ENCODE results near the gene PIEZO2.

Gene PIEZO2

DNA sequence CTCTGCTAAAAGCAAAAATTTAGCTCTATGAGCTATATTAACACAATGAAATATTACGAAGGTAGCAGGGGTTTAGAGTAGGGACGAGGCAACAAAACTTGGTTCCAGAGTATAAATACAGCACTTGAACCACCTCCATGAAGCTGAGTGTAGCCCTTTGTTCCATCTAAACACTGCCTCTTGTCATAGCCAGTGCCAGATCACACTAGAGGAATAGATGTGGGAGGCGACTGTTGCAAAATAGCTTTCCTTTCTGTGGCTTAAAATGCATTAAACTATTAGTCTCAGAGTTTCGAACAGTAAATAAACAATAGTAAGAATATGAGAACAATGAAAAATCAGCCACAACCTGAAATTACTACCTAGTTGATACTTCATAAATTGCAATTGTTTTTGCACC, 29.8 kb downstream of the PIEZO2 start:
- H3K9me3 ChIP-seq (replicated peaks in 1 of 11), result no peaks in the 10 kb centered on the region
- H4K20me1 ChIP-seq, result no peaks in the 10 kb centered on the region
- H3K36me3 ChIP-seq, result no peaks in the 10 kb centered on the region
- no peak overlapping the region for H3K27ac ChIP-seq
- no peak overlapping the region for H3K4me3 ChIP-seq
- H3K27me3 ChIP-seq, result no peaks in the 10 kb centered on the region
- H3K4me2 ChIP-seq, result no peak overlapping the region
- no peak overlapping the region for H3K9ac ChIP-seq
- no peak for TF ChIP-seq Cebpa-rat (IDR thresholded peaks at IDR 0.05)
- no peaks in the 10 kb centered on the region for H3K4me1 ChIP-seq

DNA sequence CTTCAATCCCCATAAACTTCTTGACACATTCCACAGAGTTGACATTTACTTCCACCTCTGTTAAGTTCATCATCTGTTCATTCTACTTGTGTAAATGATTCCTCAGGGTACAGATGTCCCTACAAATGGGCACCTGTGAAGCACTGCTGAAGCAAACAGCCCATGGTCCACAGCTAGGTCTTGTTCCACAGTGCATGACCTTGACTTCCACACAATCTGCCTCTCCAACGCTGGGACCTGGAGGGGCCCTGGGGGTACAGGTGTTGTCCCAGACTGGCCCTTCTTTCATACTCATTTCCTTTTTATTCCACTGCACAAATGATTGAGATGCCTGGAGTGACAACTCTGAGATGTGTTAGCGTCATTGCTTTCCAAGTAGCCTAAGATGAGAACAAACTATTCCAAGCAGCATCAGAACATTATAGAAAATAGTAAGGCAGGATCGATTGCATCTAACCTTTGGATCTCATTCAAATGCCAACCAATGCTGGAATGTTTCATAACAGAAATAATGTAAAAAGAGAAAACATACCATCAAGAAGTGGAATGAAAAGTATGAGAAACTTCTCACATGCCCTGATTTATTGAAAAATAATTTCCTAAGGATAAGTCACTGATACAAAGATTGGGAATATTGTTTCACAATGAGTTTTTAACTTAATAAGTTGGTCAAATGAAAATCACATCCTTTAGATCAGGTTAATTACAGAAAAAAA, 31.2 kb downstream of the PIEZO2 start:
- no peak for TF ChIP-seq Cebpa-rat (IDR thresholded peaks at IDR 0.05)
- Histone ChIP-seq H3K27ac (no peak overlapping the region), H4K20me1 (no peaks in the 10 kb centered on the region), H3K36me3 (no peaks in the 10 kb centered on the region), H3K9me3 (replicated peaks in 1 of 11) (no peaks in the 10 kb centered on the region), H3K4me2 (no peak overlapping the region), H3K4me1 (no peaks in the 10 kb centered on the region), H3K4me3 (no peak overlapping the region), H3K27me3 (no peaks in the 10 kb centered on the region), H3K9ac (no peak overlapping the region)

DNA sequence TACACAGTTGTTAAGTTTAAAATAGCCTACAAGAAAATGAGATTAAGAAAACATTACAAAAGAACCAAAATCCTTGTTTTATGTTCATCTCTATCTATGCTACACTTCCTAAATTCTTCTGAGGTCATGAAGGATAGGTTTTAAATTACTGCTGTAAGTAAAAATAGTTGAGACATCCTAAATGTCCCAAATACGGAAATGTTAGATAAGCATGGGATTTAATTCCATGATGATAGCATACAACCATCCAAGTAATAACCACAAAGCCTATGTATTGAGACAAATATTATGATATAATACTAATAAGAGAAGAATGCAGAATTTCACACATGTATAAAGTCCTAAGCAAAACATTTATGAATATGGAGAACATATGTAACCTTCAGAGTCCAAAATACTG, 34.1 kb downstream of the PIEZO2 start:
- no peaks in the 10 kb centered on the region for H3K4me1 ChIP-seq
- H3K36me3 ChIP-seq, result no peaks in the 10 kb centered on the region
- no peak for TF ChIP-seq Cebpa-rat (IDR thresholded peaks at IDR 0.05)
- no peak overlapping the region for H3K27ac ChIP-seq
- H3K9ac ChIP-seq, result no peak overlapping the region
- no peak overlapping the region for H3K4me2 ChIP-seq
- no peak overlapping the region for H3K4me3 ChIP-seq
- H3K9me3 ChIP-seq (replicated peaks in 1 of 11), result no peaks in the 10 kb centered on the region
- H3K27me3 ChIP-seq, result no peaks in the 10 kb centered on the region
- H4K20me1 ChIP-seq, result no peaks in the 10 kb centered on the region

DNA sequence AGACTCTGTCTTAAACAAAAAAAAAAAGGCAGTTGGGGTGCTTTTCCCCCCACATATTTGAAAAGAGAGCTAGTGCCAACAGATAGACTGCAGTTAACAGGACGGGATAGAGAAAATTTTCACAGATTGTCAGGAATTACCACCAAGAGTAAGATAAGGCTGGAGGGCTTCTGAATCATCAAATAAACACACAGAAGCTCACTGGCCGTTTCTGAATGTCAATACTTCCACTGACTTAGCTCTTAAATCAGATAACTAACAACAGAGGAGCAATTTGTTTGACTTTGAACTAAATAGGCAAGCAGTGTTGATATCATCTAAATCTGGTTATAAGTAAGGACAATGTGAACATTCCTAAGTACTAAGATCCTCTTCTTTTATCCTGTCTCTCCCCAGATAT, 34.7 kb downstream of the PIEZO2 start:
- Histone ChIP-seq H3K27ac (no peak overlapping the region), H3K4me1 (no peaks in the 10 kb centered on the region), H3K9ac (no peak overlapping the region), H3K4me2 (no peak overlapping the region), H3K27me3 (no peaks in the 10 kb centered on the region), H4K20me1 (no peaks in the 10 kb centered on the region), H3K36me3 (no peaks in the 10 kb centered on the region), H3K9me3 (replicated peaks in 1 of 11) (no peaks in the 10 kb centered on the region), H3K4me3 (no peak overlapping the region)
- no peak for TF ChIP-seq Cebpa-rat (IDR thresholded peaks at IDR 0.05)

DNA sequence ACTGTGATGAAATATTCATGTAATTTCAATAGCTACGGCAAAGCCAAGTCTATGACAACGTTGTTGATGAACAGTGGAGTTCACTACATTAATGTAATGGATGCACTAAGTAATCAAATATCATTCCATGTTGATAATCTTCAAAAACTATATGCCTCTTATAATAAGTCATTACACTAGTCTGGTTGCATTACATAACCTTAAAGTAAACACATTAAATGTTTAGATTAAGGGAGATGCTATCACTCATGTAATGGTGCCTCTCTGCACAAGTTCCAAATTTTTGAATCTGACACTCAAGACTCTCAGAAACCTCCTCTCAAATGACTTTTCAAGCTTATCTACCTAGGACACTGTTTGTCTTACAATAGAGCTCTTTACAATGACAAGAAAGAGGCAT, 35.4 kb downstream of the PIEZO2 start:
- Histone ChIP-seq H3K9ac (no peak overlapping the region), H3K4me2 (no peak overlapping the region), H3K27ac (no peak overlapping the region), H4K20me1 (no peaks in the 10 kb centered on the region), H3K9me3 (replicated peaks in 1 of 11) (no peaks in the 10 kb centered on the region), H3K36me3 (no peaks in the 10 kb centered on the region), H3K4me3 (no peak overlapping the region), H3K27me3 (no peaks in the 10 kb centered on the region), H3K4me1 (no peaks in the 10 kb centered on the region)
- no peak for TF ChIP-seq Cebpa-rat (IDR thresholded peaks at IDR 0.05)

DNA sequence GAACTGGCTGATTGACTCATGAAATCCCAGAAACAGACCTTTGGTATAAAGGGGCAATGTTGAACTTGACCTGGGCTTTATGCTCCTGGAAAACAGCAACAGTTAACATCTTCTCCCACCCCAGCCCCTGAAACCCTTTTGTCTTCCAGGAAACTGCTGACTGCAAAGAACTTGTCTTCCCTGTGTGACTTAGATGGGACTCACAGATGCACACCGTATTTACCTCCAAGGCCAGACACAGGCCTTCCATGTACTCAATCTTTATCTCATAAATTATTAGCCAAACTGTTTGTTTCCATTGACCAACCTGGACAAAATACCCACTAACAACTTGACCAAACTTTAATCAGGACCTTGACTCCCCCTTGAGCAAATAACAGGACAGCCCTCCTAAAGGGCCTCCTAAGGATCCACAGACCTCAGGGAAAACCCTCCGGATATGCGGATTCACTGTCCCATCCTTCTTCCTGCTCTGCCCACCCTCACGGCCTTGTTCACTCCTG, 36.3 kb downstream of the PIEZO2 start:
- no peak overlapping the region for H3K27ac ChIP-seq
- H3K36me3 ChIP-seq, result no peaks in the 10 kb centered on the region
- no peak overlapping the region for H3K4me3 ChIP-seq
- no peaks in the 10 kb centered on the region for H3K27me3 ChIP-seq
- no peaks in the 10 kb centered on the region for H4K20me1 ChIP-seq
- TF ChIP-seq Cebpa-rat (IDR thresholded peaks at IDR 0.05), result no peak
- H3K4me1 ChIP-seq, result no peaks in the 10 kb centered on the region
- H3K9ac ChIP-seq, result no peak overlapping the region
- H3K4me2 ChIP-seq, result no peak overlapping the region
- H3K9me3 ChIP-seq (replicated peaks in 1 of 11), result no peaks in the 10 kb centered on the region

DNA sequence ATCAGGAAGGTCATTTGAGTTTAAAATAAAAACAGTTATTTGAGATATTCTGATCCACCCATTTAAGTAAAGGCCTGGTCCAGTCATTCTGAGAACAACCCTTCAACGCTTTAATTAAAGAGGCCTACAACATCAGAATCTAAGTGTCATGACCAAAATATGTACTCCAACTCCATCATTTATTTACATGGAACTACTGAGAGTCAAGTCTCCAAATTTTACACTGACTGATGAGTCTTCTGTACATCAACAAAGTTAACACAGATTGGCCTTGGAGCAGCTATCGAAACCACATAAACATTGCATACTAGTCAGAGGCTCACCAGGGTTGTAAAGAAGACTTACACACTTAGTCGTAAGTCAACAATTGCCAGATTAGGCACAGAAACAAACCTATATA, 37.1 kb downstream of the PIEZO2 start:
- no peak for TF ChIP-seq Cebpa-rat (IDR thresholded peaks at IDR 0.05)
- Histone ChIP-seq H3K4me3 (no peak overlapping the region), H3K9me3 (replicated peaks in 1 of 11) (no peaks in the 10 kb centered on the region), H3K4me2 (no peak overlapping the region), H3K27me3 (no peaks in the 10 kb centered on the region), H4K20me1 (no peaks in the 10 kb centered on the region), H3K9ac (no peak overlapping the region), H3K27ac (no peak overlapping the region), H3K36me3 (no peaks in the 10 kb centered on the region), H3K4me1 (no peaks in the 10 kb centered on the region)

DNA sequence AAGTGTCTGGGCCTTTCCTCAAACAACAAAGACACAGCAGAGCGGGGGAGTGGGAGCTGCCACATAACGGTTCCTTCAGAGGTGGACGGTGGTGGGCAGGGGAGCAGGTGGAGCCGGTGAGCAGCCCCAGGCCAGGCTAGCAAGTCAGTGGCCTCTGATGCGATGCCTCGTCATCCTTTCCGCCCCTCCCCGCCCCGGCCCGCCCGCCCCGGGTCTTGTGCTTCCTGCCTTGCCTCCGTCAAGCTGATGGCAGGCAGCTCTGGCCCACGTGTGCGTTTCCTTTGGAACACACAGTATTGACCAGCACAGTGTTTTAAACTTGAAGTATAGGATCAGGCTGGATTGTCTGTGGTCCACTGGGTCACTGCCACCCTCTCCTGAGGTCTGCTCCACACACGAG, 38.9 kb downstream of the PIEZO2 start:
- Histone ChIP-seq H4K20me1 (no peaks in the 10 kb centered on the region), H3K27ac (no peak overlapping the region), H3K9ac (no peak overlapping the region), H3K36me3 (no peaks in the 10 kb centered on the region), H3K4me1 (no peaks in the 10 kb centered on the region), H3K9me3 (replicated peaks in 1 of 11) (no peaks in the 10 kb centered on the region), H3K4me3 (no peak overlapping the region), H3K4me2 (no peak overlapping the region), H3K27me3 (no peaks in the 10 kb centered on the region)
- TF ChIP-seq Cebpa-rat (IDR thresholded peaks at IDR 0.05), result no peak

DNA sequence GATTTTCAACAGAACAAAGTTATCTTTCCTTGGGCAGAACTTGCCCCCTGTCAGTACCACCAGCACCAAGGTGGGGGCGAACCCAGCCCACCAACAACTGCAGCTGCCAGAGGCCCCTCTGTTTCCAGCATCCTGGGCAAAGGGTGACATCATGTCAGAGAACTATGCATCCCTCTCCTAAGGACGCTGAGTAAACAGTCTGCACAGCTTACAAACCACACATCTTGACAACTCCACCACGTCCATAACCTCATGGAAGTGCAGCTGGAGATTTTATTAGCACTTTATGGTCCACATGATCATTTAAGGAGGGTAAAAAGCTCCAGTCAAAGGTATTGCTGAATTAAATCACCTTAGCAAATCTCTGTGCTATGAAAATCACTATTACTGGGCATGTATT, 40.4 kb downstream of the PIEZO2 start:
- TF ChIP-seq Cebpa-rat (IDR thresholded peaks at IDR 0.05), result no peak

DNA sequence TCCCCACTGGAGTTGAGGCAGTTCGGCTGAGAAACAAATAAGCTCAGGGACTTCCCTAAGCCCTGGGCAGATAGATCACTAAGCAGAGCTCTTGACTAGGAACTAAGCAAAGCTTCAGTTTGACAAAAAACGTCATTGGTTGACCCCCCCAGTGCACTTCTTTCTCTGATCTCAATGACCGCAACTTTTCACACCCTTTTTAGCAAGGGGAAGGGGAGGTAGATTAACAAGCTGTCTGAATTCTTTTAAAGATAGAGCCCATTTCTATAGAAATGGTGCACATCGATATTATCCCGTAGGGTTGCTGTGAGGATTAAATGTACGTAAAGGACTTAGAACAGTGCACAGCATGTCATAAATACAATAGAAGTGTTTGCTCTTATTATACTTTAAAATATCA, 42.5 kb downstream of the PIEZO2 start:
- TF ChIP-seq Cebpa-rat (IDR thresholded peaks at IDR 0.05), result no peak
- Histone ChIP-seq H4K20me1 (no peaks in the 10 kb centered on the region), H3K9me3 (replicated peaks in 1 of 11) (no peaks in the 10 kb centered on the region), H3K36me3 (no peaks in the 10 kb centered on the region), H3K27ac (no peak overlapping the region), H3K4me2 (no peak overlapping the region), H3K4me1 (no peaks in the 10 kb centered on the region), H3K27me3 (no peaks in the 10 kb centered on the region), H3K4me3 (no peak overlapping the region), H3K9ac (no peak overlapping the region)

More for the DNA sequence above, 40.4 kb downstream of the PIEZO2 start:
- Histone ChIP-seq H3K9ac (no peak overlapping the region), H3K36me3 (no peaks in the 10 kb centered on the region), H3K27ac (no peak overlapping the region), H4K20me1 (no peaks in the 10 kb centered on the region), H3K4me3 (no peak overlapping the region), H3K27me3 (no peaks in the 10 kb centered on the region), H3K4me1 (no peaks in the 10 kb centered on the region), H3K4me2 (no peak overlapping the region), H3K9me3 (replicated peaks in 1 of 11) (no peaks in the 10 kb centered on the region)
